DOHH2 (cell line): ENCODE measurements around the gene ZBTB7C.

Experiments
- CTCF ChIP-seq: fragments of 200-600 bp; sonication (generic); IDR thresholded peaks from one replicate; pipeline ENCODE4 v1.5.1; 2014; ENCODE audit warnings: antibody characterized with exemption, mild to moderate bottlenecking, low read depth, low read length; ENCODE audit not compliant: poor library complexity, severe bottlenecking
- EZH2phosphoT487 ChIP-seq: fragments of 200-600 bp; sonication (generic); IDR thresholded peaks from 2 replicates; pipeline ENCODE4 v1.6.1; 2017; ENCODE audit warnings: borderline replicate concordance, mild to moderate bottlenecking, antibody characterized with exemption, low read length, moderate library complexity, mixed read lengths

GRCh38 chr18:48137374-48138081, 271.7 kb downstream of the ZBTB7C start:
- TF ChIP-seq CTCF (no peak), EZH2phosphoT487 (no peak)
